H9 (cell line): ENCODE results near the gene PTCD2. TPM values are rescaled to one million over a fixed set of nuclear protein-coding genes. Genes with fewer than 3 reads are reported as not detected.

Experiments
- DNase-seq: peaks from one replicate; pipeline ENCODE4 v3.0.0-alpha.2; 2017
- H2AFZ ChIP-seq: one replicate; pipeline ENCODE4 v1.6.1; 2013; ENCODE audit warnings: mild to moderate bottlenecking, low read length, control low read depth, moderate library complexity
- H2AK5ac ChIP-seq: 2 replicates; pipeline ENCODE4 v1.6.1; 2013; ENCODE audit warnings: low read length, control low read depth, mixed read lengths; ENCODE audit not compliant: insufficient read length
- H2BK120ac ChIP-seq: one replicate; pipeline ENCODE4 v1.6.1; 2013; ENCODE audit warnings: low read depth, mild to moderate bottlenecking, low read length, control low read depth, inconsistent platforms; ENCODE audit not compliant: poor library complexity, severe bottlenecking
- H2BK12ac ChIP-seq: 2 replicates; pipeline ENCODE4 v1.6.1; 2013; ENCODE audit warnings: low read length, control low read depth, mixed read lengths, low read depth; ENCODE audit not compliant: insufficient read length
- H2BK15ac ChIP-seq: 2 replicates; pipeline ENCODE4 v1.6.1; 2013; ENCODE audit warnings: low read depth, low read length, control low read depth
- H2BK20ac ChIP-seq: one replicate; pipeline ENCODE4 v1.6.1; 2013; ENCODE audit warnings: low read depth, mild to moderate bottlenecking, low read length, control low read depth, inconsistent platforms; ENCODE audit not compliant: poor library complexity, severe bottlenecking
- H2BK5ac ChIP-seq: 2 replicates; pipeline ENCODE4 v1.6.1; 2013; ENCODE audit warnings: low read length, control low read depth, mixed read lengths; ENCODE audit not compliant: insufficient read length
- H3K14ac ChIP-seq: 2 replicates; pipeline ENCODE4 v1.6.1; 2013; ENCODE audit warnings: low read length, control low read depth; ENCODE audit not compliant: insufficient read depth
- H3K18ac ChIP-seq: 2 replicates; pipeline ENCODE4 v1.6.1; 2013; ENCODE audit warnings: low read depth, mild to moderate bottlenecking, mixed read lengths, low read length, control low read depth; ENCODE audit not compliant: insufficient read length
- H3K23ac ChIP-seq: 2 replicates; pipeline ENCODE4 v1.6.1; 2013; ENCODE audit warnings: low read length, control low read depth, mixed read lengths, low read depth; ENCODE audit not compliant: insufficient read length
- H3K23me2 ChIP-seq: 2 replicates; pipeline ENCODE4 v1.6.1; 2013; ENCODE audit warnings: low read depth, mild to moderate bottlenecking, mixed read lengths, low read length, control low read depth; ENCODE audit not compliant: insufficient read length, poor library complexity, severe bottlenecking
- H3K27ac ChIP-seq: 2 replicates; pipeline ENCODE4 v1.5.1; 2013; ENCODE audit warnings: low read length, control low read depth, mixed read lengths, low read depth; ENCODE audit not compliant: insufficient read length
- H3K27me3 ChIP-seq: 2 replicates; pipeline ENCODE4 v1.6.1; 2013; ENCODE audit warnings: low read length, control low read depth, inconsistent platforms; ENCODE audit not compliant: insufficient read depth
- H3K4ac ChIP-seq: 2 replicates; pipeline ENCODE4 v1.6.1; 2013; ENCODE audit warnings: low read depth, mild to moderate bottlenecking, control low read depth, inconsistent platforms, low read length, moderate library complexity
- H3K4me1 ChIP-seq: 2 replicates; pipeline ENCODE4 v1.6.1; 2013; ENCODE audit warnings: low read length, control low read depth, inconsistent platforms; ENCODE audit not compliant: insufficient read depth
- H3K4me2 ChIP-seq: 2 replicates; pipeline ENCODE4 v1.6.1; 2013; ENCODE audit warnings: low read length, control low read depth, mixed read lengths; ENCODE audit not compliant: insufficient read length, insufficient read depth
- H3K56ac ChIP-seq: 2 replicates; pipeline ENCODE4 v1.6.1; 2013; ENCODE audit warnings: low read depth, mild to moderate bottlenecking, mixed read lengths, low read length, control low read depth; ENCODE audit not compliant: insufficient read length
- H3K79me1 ChIP-seq: 2 replicates; pipeline ENCODE4 v1.6.1; 2013; ENCODE audit warnings: low read depth, mild to moderate bottlenecking, moderate library complexity, low read length, control low read depth, inconsistent platforms; ENCODE audit not compliant: insufficient read depth, poor library complexity, severe bottlenecking
- H3K79me2 ChIP-seq: 2 replicates; pipeline ENCODE4 v1.6.1; 2013; ENCODE audit warnings: low read length, control low read depth, inconsistent platforms; ENCODE audit not compliant: insufficient read depth
- H3K9ac ChIP-seq: 2 replicates; pipeline ENCODE4 v1.6.1; 2013; ENCODE audit warnings: low read length, control low read depth, mixed read lengths; ENCODE audit not compliant: insufficient read length; ENCODE audit errors: extremely low read depth
- H3K9me3 ChIP-seq: one replicate; pipeline ENCODE4 v1.6.1; 2013; ENCODE audit warnings: low read depth, low read length, inconsistent platforms; ENCODE audit not compliant: control insufficient read depth
- H3T11ph ChIP-seq: one replicate; pipeline ENCODE4 v1.6.1; 2013; ENCODE audit warnings: mild to moderate bottlenecking, low read length, control low read depth, inconsistent platforms
- H4K20me1 ChIP-seq: one replicate; pipeline ENCODE4 v1.6.1; 2013; ENCODE audit not compliant: control insufficient read depth, insufficient read length, insufficient read depth
- H4K5ac ChIP-seq: 2 replicates; pipeline ENCODE4 v1.6.1; 2013; ENCODE audit warnings: low read depth, mild to moderate bottlenecking, mixed read lengths, low read length, control low read depth; ENCODE audit not compliant: insufficient read length
- H4K8ac ChIP-seq: replicated peaks from 2 replicates; pipeline ENCODE4 v1.6.1; 2013; ENCODE audit warnings: low read length, control low read depth, mixed read lengths, low read depth; ENCODE audit not compliant: insufficient read length
- H4K91ac ChIP-seq: 2 replicates; pipeline ENCODE4 v1.6.1; 2013; ENCODE audit warnings: low read depth, mild to moderate bottlenecking, moderate library complexity, mixed read lengths, low read length, control low read depth; ENCODE audit not compliant: insufficient read length
- H3K27ac Mint-ChIP-seq, 3 experiments: 2 replicates in 2 of 3; 3 replicates in 1 of 3; pipeline ENCODE4 v1.8.0; 2020 to 2021; ENCODE audit warnings: mixed read lengths in 3 of 3, mild to moderate bottlenecking in 1 of 3, moderate library complexity in 1 of 3
- H3K27me3 Mint-ChIP-seq: 2 replicates; pipeline ENCODE4 v1.8.0; 2021; ENCODE audit warnings: low read depth, mild to moderate bottlenecking, moderate library complexity, mixed read lengths
- H3K36me3 Mint-ChIP-seq, 3 experiments: 2 replicates in 2 of 3; 3 replicates in 1 of 3; pipeline ENCODE4 v1.8.0; 2020 to 2021; ENCODE audit warnings: low read depth in 3 of 3, mixed read lengths in 3 of 3; ENCODE audit not compliant: insufficient read depth in 1 of 3
- H3K4me1 Mint-ChIP-seq, 2 experiments: 2 replicates each; pipeline ENCODE4 v1.8.0; 2020; ENCODE audit warnings: mixed read lengths in 2 of 2
- H3K4me3 Mint-ChIP-seq, 2 experiments: 2 replicates in 1 of 2; 3 replicates in 1 of 2; pipeline ENCODE4 v1.8.0; 2020 to 2021; ENCODE audit warnings: mild to moderate bottlenecking in 2 of 2, mixed read lengths in 2 of 2, moderate library complexity in 1 of 2
- H3K9me3 Mint-ChIP-seq, 2 experiments: 2 replicates in 1 of 2; 3 replicates in 1 of 2; pipeline ENCODE4 v1.8.0; 2020; ENCODE audit warnings: mild to moderate bottlenecking in 2 of 2, mixed read lengths in 2 of 2, moderate library complexity in 1 of 2
- CTCF ChIP-seq: fragments of 200-600 bp; sonication (generic); conservative IDR thresholded peaks from 3 replicates; pipeline ENCODE4 v1.8.0; 2021; ENCODE audit warnings: antibody characterized with exemption, mild to moderate bottlenecking
- WGBS: extraction: QIAGEN DNeasy Blood & Tissue Kit; methylation state at CpG from one replicate; pipeline ENCODE4 v1.1.7; 2013; ENCODE audit warnings: missing lambda C conversion rate, low lambda C conversion rate, mixed read lengths; ENCODE audit not compliant: insufficient read length; ENCODE audit errors: extremely low coverage; 5-methylcytosine and 5-hydroxymethylcytosine counted together
- total RNA-seq: library from RNA; stranded (reverse); gene quantifications from 2 replicates; pipeline ENCODE4 v1.2.1, GENCODE V29; 2021

PTCD2 gene
- total RNA-seq, 1 experiment from 2014 or later, result 12.7 TPM

GRCh38 chr5:72280581-72281069 lies 39.5 kb upstream of the PTCD2 start:
- peak overlapping the region in 1 of 3 experiments; percentile 75; a peak in 2 of 7 replicates for H3K27ac Mint-ChIP-seq

More at GRCh38 chr5:72280581-72281069, 39.5 kb upstream of the PTCD2 start:
- TF ChIP-seq CTCF, result peak; percentile 68
- no peaks in the 10 kb centered on the region; the same call in 1 of the 2 replicates for H3K4me1 ChIP-seq
- no peak overlapping the region for H4K5ac ChIP-seq
- H4K20me1 ChIP-seq, result no peaks in the 10 kb centered on the region
- H3T11ph ChIP-seq, result no peak overlapping the region
- no peak overlapping the region for H3K4me2 ChIP-seq
- H2AFZ ChIP-seq, result no peak overlapping the region
- no peak overlapping the region for H4K8ac ChIP-seq
- peak; percentile 32 for DNase-seq
- H3K23ac ChIP-seq, result no peak overlapping the region
- H2BK20ac ChIP-seq, result no peak overlapping the region
- H3K9me3 ChIP-seq, result no peaks in the 10 kb centered on the region
- no CpG with 5 or more reads among the region's 2 CpGs for WGBS
- H3K18ac ChIP-seq, result no peak overlapping the region
- no peak overlapping the region for H4K91ac ChIP-seq
- peaks cover 7% of the 10 kb centered on the region in 2 experiments for H3K4me1 Mint-ChIP-seq
- H3K4me3 Mint-ChIP-seq, result no peak overlapping the region
- peaks cover 20 to 33% (median 23%) of the 10 kb centered on the region in 3 experiments for H3K36me3 Mint-ChIP-seq
- H3K27ac ChIP-seq, result no peak overlapping the region
- H2BK120ac ChIP-seq, result no peak overlapping the region
- H3K23me2 ChIP-seq, result no peaks in the 10 kb centered on the region
- H3K79me2 ChIP-seq, result no peaks in the 10 kb centered on the region
- H3K79me1 ChIP-seq, result no peaks in the 10 kb centered on the region
- no peak overlapping the region for H3K4ac ChIP-seq
- no peaks in the 10 kb centered on the region for H3K27me3 ChIP-seq
- no peak overlapping the region for H2AK5ac ChIP-seq
- H3K9me3 Mint-ChIP-seq, result peaks cover 0 to 5% of the 10 kb centered on the region in 2 experiments; a peak in 2 of 5 replicates
- H3K14ac ChIP-seq, result no peak overlapping the region
- H2BK12ac ChIP-seq, result no peak overlapping the region
- no peak overlapping the region for H3K56ac ChIP-seq
- no peak overlapping the region for H3K9ac ChIP-seq
- H2BK15ac ChIP-seq, result no peak overlapping the region
- H3K27me3 Mint-ChIP-seq, result no peaks in the 10 kb centered on the region
- no peak overlapping the region for H2BK5ac ChIP-seq
